RWPE1 (cell line): Measurements from ENCODE around the gene TSHZ2.
A peak's percentile ranks its signal among the peaks of the same experiment; 100 is the strongest.

Experiments
- CTCF ChIA-PET: fragments of 350-600 bp; sonication (Branson Sonifier 250); formaldehyde crosslinking; extraction: SDS; loops from one replicate; lab custom pipeline; 2021; lab: Yijun Ruan, JAX
- POLR2A ChIA-PET: fragments of 400-600 bp; formaldehyde crosslinking; extraction: SDS; loops from one replicate; lab custom pipeline; 2020; ENCODE audit warnings: antibody characterized with exemption; ENCODE audit not compliant: low non-redundant PET; lab: Yijun Ruan, JAX
- DNase-seq: peaks from one replicate; pipeline ENCODE4 v3.0.0; 2012; ENCODE audit warnings: low spot score
- H3K27ac ChIP-seq: fragments of 450-650 bp; 2 replicates; pipeline ENCODE4 v1.5.1; 2017
- CTCF ChIP-seq: fragments of 450-650 bp; conservative IDR thresholded peaks from 2 replicates; pipeline ENCODE4 v1.5.1; 2017; ENCODE audit warnings: low read depth, mild to moderate bottlenecking

Gene TSHZ2

GRCh38 chr20:53027089-53027488 is 54.9 kb downstream of the TSHZ2 start:
- no peak overlapping the region for H3K27ac ChIP-seq
- DNase-seq, result no peak
- POLR2A ChIA-PET, result no interaction called here
- CTCF ChIA-PET, result interaction anchor here (0.6 kb wide), 2 partner anchors 10 to 48 kb away, joined by 3 to 4 read pairs; no protein-coding TSS in a partner anchor
- TF ChIP-seq CTCF, result no peak

DNA sequence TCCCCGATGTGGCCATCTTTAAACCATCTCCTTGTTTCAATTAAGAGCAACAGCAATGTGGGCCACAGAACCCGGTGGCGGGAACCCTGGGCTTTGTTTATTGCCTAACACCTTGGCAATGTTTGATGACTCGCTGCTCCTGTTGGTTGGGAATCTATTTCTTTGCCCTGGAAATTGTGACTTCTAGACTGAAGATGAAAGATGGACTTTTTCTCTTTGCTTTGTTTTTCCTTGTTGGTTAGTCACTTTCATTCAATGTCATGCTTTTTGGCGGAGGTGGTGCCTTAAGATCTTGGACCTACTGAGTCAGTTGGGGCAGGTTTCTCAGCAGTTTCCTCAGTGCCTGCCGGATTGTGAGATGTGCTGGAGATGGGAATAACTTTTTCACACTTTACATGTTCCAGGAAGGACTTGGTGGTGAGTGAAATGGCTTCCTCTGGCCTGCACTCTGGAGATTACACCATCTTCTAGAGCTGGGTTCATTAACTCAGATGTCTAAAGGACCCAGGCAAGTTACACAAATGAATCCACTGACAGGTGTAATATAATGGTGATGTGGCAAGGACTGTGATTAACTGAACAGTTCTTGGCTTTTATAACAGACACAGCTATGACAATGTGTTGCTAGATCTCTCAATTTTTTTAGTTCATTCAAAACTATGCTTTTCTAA is 56.3 kb downstream of the TSHZ2 start:
- ChIA-PET POLR2A (no interaction called here), CTCF (no interaction called here)
- no peak overlapping the region for H3K27ac ChIP-seq
- no peak for DNase-seq
- TF ChIP-seq CTCF, result no peak

DNA sequence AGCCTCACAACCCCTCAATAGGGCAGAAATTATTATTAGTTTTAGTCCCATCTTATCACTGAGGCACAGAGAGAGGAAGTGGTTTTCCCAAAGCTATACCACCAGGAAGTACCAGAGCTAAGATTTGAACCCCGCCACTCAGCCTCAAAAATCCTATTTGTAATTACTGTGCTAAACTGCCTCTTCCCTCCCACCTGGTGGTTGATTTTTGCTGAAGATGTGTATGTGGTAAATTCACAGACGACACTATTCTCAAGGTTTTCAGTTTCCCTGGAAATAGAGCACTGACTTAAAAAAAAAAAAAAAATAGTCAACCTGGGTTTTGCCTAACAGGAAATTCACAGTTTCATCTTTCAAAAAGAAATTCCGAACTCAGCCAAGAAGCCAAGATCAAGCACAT is 57.9 kb downstream of the TSHZ2 start:
- POLR2A ChIA-PET, result no interaction called here
- no peak for TF ChIP-seq CTCF
- DNase-seq, result no peak

GRCh38 chr20:53032046-53032445 is 59.9 kb downstream of the TSHZ2 start:
- POLR2A ChIA-PET, result no interaction called here
- CTCF ChIA-PET, result no interaction called here
- no peak for TF ChIP-seq CTCF

More for the DNA sequence above, 57.9 kb downstream of the TSHZ2 start:
- CTCF ChIA-PET, result no interaction called here
- H3K27ac ChIP-seq, result no peak overlapping the region

GRCh38 chr20:53032478-53032932 is 60.3 kb downstream of the TSHZ2 start:
- ChIA-PET CTCF (no interaction called here), POLR2A (no interaction called here)
- no peak overlapping the region for H3K27ac ChIP-seq
- peak; percentile 87 for DNase-seq
- no peak for TF ChIP-seq CTCF

More at GRCh38 chr20:53032046-53032445, 59.9 kb downstream of the TSHZ2 start:
- H3K27ac ChIP-seq, result no peak overlapping the region
- DNase-seq, result no peak

DNA sequence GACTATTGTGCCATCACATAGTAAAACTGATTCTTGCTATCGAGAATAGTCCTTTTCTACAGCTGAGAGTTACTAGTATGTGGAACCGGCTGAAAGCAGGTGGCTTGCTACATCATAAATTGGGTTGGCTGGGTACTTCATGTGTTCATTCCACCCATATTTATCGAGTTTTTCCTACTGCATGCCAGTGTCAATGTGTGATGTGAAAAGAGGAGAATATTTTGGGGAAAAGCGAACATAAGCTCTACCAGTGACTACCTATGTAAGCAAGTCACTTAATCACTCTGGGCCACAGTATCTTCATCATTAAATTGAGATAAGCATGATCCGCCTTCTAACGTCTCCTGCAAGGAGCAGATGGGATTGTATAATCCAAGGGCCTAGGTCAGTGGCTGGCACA is 61.0 kb downstream of the TSHZ2 start:
- POLR2A ChIA-PET, result no interaction called here

More for the DNA sequence above, 61.0 kb downstream of the TSHZ2 start:
- CTCF ChIA-PET, result interaction anchor here (0.6 kb wide), 2 partner anchors 58 to 636 kb away, joined by 3 to 5 read pairs; no protein-coding TSS in a partner anchor
- TF ChIP-seq CTCF, result no peak
- no peak overlapping the region for H3K27ac ChIP-seq
- no peak for DNase-seq
